RWPE1 (cell line): ENCODE results near the gene CIZ1.
A peak's percentile ranks its signal among the peaks of the same experiment; 100 is the strongest.

Source experiments
- CTCF ChIA-PET: fragments of 350-600 bp; sonication (Branson Sonifier 250); formaldehyde crosslinking; extraction: SDS; loops from one replicate; lab custom pipeline; 2021; lab: Yijun Ruan, JAX
- POLR2A ChIA-PET: fragments of 400-600 bp; formaldehyde crosslinking; extraction: SDS; loops from one replicate; lab custom pipeline; 2020; ENCODE audit warnings: antibody characterized with exemption; ENCODE audit not compliant: low non-redundant PET; lab: Yijun Ruan, JAX
- DNase-seq: peaks from one replicate; pipeline ENCODE4 v3.0.0; 2012; ENCODE audit warnings: low spot score
- H3K27ac ChIP-seq: fragments of 450-650 bp; 2 replicates; pipeline ENCODE4 v1.5.1; 2017
- TF ChIP-seq, protein P1 (sequence below): fragments of 450-650 bp; conservative IDR thresholded peaks from 2 replicates; pipeline ENCODE4 v1.5.1; 2017; ENCODE audit warnings: low read depth, mild to moderate bottlenecking

The CIZ1 gene

DNA sequence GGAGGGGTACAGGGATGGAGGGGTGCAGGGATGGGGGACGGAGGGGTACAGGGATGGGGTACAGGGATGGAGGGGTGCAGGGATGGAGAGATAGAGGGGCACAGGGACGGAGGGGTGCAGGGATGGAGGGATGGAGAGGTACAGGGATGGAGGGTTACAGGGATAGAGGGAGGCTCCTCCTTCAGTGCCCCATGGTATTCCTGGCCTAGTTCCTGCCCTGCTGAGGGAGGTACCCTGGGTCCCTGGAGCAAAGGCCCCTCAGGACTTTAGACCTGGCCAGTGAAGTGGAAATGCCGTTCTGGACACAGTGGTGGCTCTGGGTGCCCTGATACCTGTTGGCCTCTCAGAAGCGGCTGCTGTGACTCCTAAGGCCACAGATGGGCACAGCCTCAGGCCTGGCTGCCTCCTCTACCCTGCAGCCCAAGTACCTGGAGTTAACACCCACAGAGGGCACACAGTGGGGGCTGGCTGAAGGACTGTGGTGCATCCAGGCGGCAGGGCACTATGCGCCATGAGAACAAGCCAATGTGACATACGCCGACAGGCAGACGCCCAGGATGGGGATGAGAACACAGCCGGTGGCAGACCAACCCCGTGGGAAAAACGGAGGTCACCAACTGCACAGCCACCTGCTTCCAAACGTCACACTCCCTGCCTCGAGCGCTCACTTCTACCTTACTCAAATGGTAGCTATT, 72.3 kb downstream of the CIZ1 start:
- H3K27ac ChIP-seq: peak overlapping the region; percentile 42
- TF ChIP-seq, protein P1, sequence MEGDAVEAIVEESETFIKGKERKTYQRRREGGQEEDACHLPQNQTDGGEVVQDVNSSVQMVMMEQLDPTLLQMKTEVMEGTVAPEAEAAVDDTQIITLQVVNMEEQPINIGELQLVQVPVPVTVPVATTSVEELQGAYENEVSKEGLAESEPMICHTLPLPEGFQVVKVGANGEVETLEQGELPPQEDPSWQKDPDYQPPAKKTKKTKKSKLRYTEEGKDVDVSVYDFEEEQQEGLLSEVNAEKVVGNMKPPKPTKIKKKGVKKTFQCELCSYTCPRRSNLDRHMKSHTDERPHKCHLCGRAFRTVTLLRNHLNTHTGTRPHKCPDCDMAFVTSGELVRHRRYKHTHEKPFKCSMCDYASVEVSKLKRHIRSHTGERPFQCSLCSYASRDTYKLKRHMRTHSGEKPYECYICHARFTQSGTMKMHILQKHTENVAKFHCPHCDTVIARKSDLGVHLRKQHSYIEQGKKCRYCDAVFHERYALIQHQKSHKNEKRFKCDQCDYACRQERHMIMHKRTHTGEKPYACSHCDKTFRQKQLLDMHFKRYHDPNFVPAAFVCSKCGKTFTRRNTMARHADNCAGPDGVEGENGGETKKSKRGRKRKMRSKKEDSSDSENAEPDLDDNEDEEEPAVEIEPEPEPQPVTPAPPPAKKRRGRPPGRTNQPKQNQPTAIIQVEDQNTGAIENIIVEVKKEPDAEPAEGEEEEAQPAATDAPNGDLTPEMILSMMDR: no peak
- ChIA-PET POLR2A (no interaction called here), CTCF (no interaction called here)
- no peak for DNase-seq

DNA sequence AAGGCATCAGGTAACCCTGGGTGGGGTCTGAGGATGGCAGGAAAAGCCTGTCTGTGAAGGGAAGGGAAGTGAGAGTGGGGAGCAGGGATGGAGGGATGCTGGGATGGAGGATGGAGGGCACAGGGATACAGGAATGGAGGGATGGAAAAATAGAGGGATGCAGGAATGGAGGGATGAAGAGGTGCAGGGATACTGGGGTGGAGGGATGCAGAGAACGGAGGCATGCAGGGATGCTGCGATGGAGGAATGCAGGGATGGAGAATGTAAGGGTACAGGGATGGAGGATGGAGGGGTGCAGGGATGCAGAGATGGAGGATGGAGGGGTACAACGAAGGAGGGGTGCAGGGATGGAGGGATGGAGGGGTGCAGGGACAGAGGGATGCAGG, 72.9 kb downstream of the CIZ1 start:
- ChIA-PET CTCF (interaction anchor here (0.6 to 6.1 kb wide), 16 partner anchors 9 to 394 kb away, joined by 3 to 55 read pairs (median 4); partner anchors contain the start of genes PTGES2 and ST6GALNAC6), POLR2A (interaction anchor here (0.6 kb wide), 1 partner anchor 9 kb away, joined by 3 read pairs; no protein-coding TSS in a partner anchor)
- no peak for DNase-seq
- TF ChIP-seq, protein P1: no peak
- H3K27ac ChIP-seq: peak overlapping the region; percentile 12; the same call in 1 of the 2 replicates

DNA sequence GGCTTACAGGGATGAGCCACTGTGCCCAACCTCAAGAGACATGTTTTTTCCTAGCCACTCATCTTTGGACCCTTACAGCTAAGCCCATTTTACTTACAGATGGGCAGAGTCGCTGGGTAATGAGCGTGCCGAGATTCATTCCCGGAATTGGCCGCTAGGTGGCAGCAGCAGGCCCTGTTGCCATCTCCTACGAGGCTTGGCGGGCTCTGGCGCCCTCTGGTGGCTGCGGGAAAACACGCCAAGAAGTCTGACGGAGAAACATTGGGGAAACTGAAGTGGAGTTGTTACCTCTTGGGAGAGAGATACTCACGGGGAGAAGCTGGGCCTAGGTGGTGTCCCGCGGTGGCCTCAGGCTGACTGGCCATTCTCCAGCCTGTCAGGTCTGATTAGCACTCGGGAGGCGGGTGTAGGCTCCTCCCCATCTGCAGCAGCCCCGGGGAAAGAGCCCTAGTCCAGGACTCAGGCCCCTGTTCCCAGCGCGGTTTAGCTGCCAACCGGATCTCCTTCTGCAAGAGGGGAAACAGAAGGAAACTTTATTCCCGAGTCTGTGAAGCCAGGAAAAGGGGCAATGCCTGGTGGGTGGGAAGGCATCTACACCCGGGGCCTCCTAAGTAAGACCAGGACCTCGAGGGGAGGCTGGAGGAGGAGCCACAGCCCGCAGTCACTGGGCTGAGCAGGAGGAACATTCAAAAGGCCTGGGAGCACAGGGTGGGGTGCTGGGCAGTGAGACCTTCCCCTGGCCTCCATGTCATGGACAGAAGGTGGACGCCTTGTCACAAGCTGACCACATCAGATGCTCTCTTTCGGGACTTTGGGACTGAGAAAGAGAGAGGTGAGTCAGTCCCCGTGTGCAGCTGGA, 73.5 kb downstream of the CIZ1 start:
- ChIA-PET CTCF (interaction anchor here (0.5 to 6.1 kb wide), 49 partner anchors 9 to 745 kb away, joined by 3 to 55 read pairs (median 4); partner anchors contain the start of genes BBLN, NAIF1, PTGES2 and SLC25A25), POLR2A (interaction anchor here (0.6 kb wide), 1 partner anchor 8 kb away, joined by 3 read pairs; no protein-coding TSS in a partner anchor)
- TF ChIP-seq, protein P1: peak; percentile 100
- peak; percentile 88 for DNase-seq
- H3K27ac ChIP-seq: peak overlapping the region; percentile 12

DNA sequence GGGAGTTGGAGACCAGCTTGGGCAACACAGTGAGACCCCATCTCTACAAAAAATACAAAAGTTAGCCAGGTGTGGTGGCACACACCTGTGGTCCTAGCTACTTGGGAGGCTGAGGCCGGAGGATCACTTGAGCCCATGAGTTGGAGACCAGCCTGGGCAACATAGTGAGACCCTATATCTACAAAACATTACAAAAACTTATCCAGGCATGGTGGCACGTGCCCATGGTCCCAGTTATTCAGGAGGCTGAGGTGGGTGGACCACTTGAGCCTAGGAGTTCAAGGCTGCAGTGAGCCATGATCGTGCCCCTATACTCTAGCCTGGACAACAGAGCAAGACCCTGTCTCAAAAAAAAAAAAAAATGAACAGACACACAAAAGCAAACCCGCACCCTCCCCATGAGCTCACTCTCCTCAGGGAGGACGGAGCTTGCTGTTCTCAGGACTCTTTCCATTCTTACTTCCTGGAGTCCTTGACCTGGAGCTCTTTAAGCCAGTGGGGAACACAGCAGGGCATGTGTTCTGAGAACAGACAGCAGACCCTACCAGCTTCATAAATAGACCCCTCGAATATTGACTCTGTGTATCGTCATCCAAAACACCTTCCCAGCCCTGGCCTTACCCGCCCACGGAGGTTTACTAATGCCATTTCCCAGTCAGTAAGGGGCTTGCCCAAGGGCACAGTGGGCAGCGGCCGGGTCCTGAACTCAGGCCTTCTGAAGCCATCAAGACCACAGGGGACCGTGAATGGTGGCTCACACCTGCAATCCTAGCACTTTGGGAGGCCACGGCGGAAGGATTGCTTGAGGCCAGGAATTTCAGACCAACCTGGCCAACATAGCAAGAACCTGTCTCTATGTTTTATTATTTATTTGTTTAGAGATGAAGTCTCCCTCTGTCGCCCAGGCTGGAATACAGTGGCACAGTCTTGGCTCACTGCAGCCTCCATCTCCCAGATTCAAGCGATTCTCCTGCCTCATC, 75.0 kb downstream of the CIZ1 start:
- ChIA-PET CTCF (interaction anchor here (0.5 to 6.1 kb wide), 10 partner anchors 9 to 1366 kb away, joined by 3 to 55 read pairs (median 4); partner anchors contain the start of gene BBLN), POLR2A (interaction anchor here (1.2 kb wide), 1 partner anchor 12 kb away, joined by 3 read pairs; no protein-coding TSS in a partner anchor)
- DNase-seq: no peak

More for the DNA sequence above, 75.0 kb downstream of the CIZ1 start:
- TF ChIP-seq, protein P1: no peak
- H3K27ac ChIP-seq: peak overlapping the region; percentile 12
